Urothelium cell line (cell line): ENCODE measurements around the gene DMAC2.
A peak's percentile ranks its signal among the peaks of the same experiment; 100 is the strongest.
"Not testable (repeated sequence)": the region's sequence is repeated elsewhere in the genome, so short reads cannot be mapped to it uniquely, and the experiment has no call there.

Experiments
- DNase-seq: peaks from one replicate; pipeline ENCODE4 v3.0.0; 2011; ENCODE audit warnings: low spot score, mixed read lengths
- FAIRE-seq: peaks from 2 replicates; lab custom pipeline; 2011; peaks lifted over from hg19 to GRCh38; lab: Jason Lieb, UNC

The DMAC2 gene

GRCh38 chr19:41439441-41440222 lies at the start of gene DMAC2:
Gene DMAC2, minus strand, starts transcription at chr19:41439912. Its CDS starts 13 bp downstream, at chr19:41439899.
- DNase-seq (peak; percentile 97), FAIRE-seq (peak; percentile 50)

- DNase-seq, FAIRE-seq: not testable (repeated sequence)
Observed at GRCh38 chr19:41486953-41487352, 47.2 kb upstream of the DMAC2 start.

GRCh38 chr19:41484822-41485221 lies 45.1 kb upstream of the DMAC2 start:
- DNase-seq (no peak), FAIRE-seq (no peak)

GRCh38 chr19:41480336-41480735 lies 40.6 kb upstream of the DMAC2 start:
- DNase-seq: no peak
- no peak for FAIRE-seq

GRCh38 chr19:41479757-41480191 lies 40.1 kb upstream of the DMAC2 start:
- FAIRE-seq (no peak), DNase-seq (no peak)

- DNase-seq (no peak), FAIRE-seq (no peak)
Observed at GRCh38 chr19:41478875-41479756, 39.4 kb upstream of the DMAC2 start.

GRCh38 chr19:41478171-41478570 lies 38.5 kb upstream of the DMAC2 start:
- DNase-seq: no peak
- FAIRE-seq: no peak

GRCh38 chr19:41476583-41476982 lies 36.9 kb upstream of the DMAC2 start:
- DNase-seq: no peak
- FAIRE-seq: no peak

GRCh38 chr19:41463257-41464256 lies 23.8 kb upstream of the DMAC2 start:
- peak; percentile 73 for FAIRE-seq
- not testable (repeated sequence) for DNase-seq

GRCh38 chr19:41462497-41462896 lies 22.8 kb upstream of the DMAC2 start:
- no peak for DNase-seq
- no peak for FAIRE-seq

GRCh38 chr19:41457241-41457640 lies 17.5 kb upstream of the DMAC2 start:
- DNase-seq (no peak), FAIRE-seq (no peak)

- DNase-seq (no peak), FAIRE-seq (no peak)
Observed at GRCh38 chr19:41456342-41456918, 16.7 kb upstream of the DMAC2 start.

GRCh38 chr19:41455936-41456335 lies 16.2 kb upstream of the DMAC2 start:
- FAIRE-seq: no peak
- no peak for DNase-seq

GRCh38 chr19:41452584-41453275 lies 13.0 kb upstream of the DMAC2 start:
- DNase-seq: no peak
- FAIRE-seq: no peak

GRCh38 chr19:41449865-41450178 lies 10.1 kb upstream of the DMAC2 start:
- DNase-seq (no peak), FAIRE-seq (no peak)

- FAIRE-seq: peak; percentile 9
Observed at GRCh38 chr19:41449079-41449864, 9.6 kb upstream of the DMAC2 start.

GRCh38 chr19:41447732-41448332 lies 8.1 kb upstream of the DMAC2 start:
- DNase-seq (no peak), FAIRE-seq (no peak)

More at GRCh38 chr19:41449079-41449864, 9.6 kb upstream of the DMAC2 start:
- DNase-seq: peak; percentile 89

GRCh38 chr19:41445575-41445974 lies 5.9 kb upstream of the DMAC2 start:
- FAIRE-seq (no peak), DNase-seq (no peak)
